ENCODE results near the gene ABCA7. TPM values are rescaled to one million over a fixed set of nuclear protein-coding genes. Genes with fewer than 3 reads are reported as not detected.

ABCA7 gene
- total and polyA plus RNA-seq, 4 donors: 3.0 to 60.9 (median 4.8) TPM

GRCh38 chr19:1017115-1017905, 22.6 kb upstream of the ABCA7 start:
- Histone ChIP-seq H3K27me3 (ENCODE audit: control insufficient read depth in 4 of 4, insufficient read depth in 4 of 4, low read length in 3 of 4) (no peaks in the 10 kb centered on the region), H3K9me3 (ENCODE audit: control insufficient read depth in 4 of 4, low read length in 3 of 4) (no peaks in the 10 kb centered on the region), H3K27ac (ENCODE audit: low read depth in 1 of 2, low read length in 2 of 2) (peak overlapping the region; percentile 22 to 40), H3K9ac (ENCODE audit: low read depth in 1 of 2, low read length in 2 of 2) (no peak overlapping the region), H3K4me3 (ENCODE audit: low read depth in 1 of 3, low read length in 3 of 3) (no peak overlapping the region), H3K4me1 (ENCODE audit: control insufficient read depth in 4 of 4, insufficient read depth in 4 of 4, low read length in 3 of 4) (peaks cover 30 to 49% (median 39%) of the 10 kb centered on the region in 4 donors), H3K36me3 (ENCODE audit: control insufficient read depth in 4 of 4, insufficient read depth in 3 of 4, low read depth in 1 of 4, low read length in 3 of 4) (peaks cover 2 to 16% (median 6%) of the 10 kb centered on the region in 4 donors)
- WGBS: 68% methylated on average over 24 of the region's 24 CpGs
- TF ChIP-seq RXRA (IDR thresholded peaks at IDR 0.05): no peak
- TF ChIP-seq TAF1 (conservative IDR thresholded peaks at IDR 0.05): no peak
- TF ChIP-seq HNF4G (IDR thresholded peaks at IDR 0.05): no peak
- TF ChIP-seq MAX (IDR thresholded peaks at IDR 0.05): no peak
- TF ChIP-seq REST (IDR thresholded peaks at IDR 0.05): no peak
- TF ChIP-seq ZBTB33 (IDR thresholded peaks at IDR 0.05): no peak
- TF ChIP-seq FOXA2 (IDR thresholded peaks at IDR 0.05): no peak
- no peak for TF ChIP-seq EGR1 (IDR thresholded peaks at IDR 0.05; ENCODE audit: low read depth in 2 of 2)
- no peak for TF ChIP-seq HNF4A (conservative IDR thresholded peaks at IDR 0.05)
- TF ChIP-seq CTCF (IDR thresholded peaks at IDR 0.05; ENCODE audit: low read depth, low read length, missing input control): no peak
- TF ChIP-seq NR2F2 (IDR thresholded peaks at IDR 0.05): no peak
- no peak for TF ChIP-seq FOXA1 (IDR thresholded peaks at IDR 0.05)
- TF ChIP-seq JUND (IDR thresholded peaks at IDR 0.05): no peak
- no peak for TF ChIP-seq GABPA (IDR thresholded peaks at IDR 0.05 in 1 of 2, conservative IDR thresholded peaks at IDR 0.05 in 1 of 2)
- no peak for TF ChIP-seq RAD21 (IDR thresholded peaks at IDR 0.05)
- TF ChIP-seq YY1 (IDR thresholded peaks at IDR 0.05): no peak
- no peak for DNase-seq (ENCODE audit: low spot score)
